Erythroblast (primary cell): ENCODE measurements around the gene FYTTD1.
"Not testable (repeated sequence)": the region's sequence is repeated elsewhere in the genome, so short reads cannot be mapped to it uniquely, and the experiment has no call there.

Experiments used
- GATA1 ChIP-seq: IDR thresholded peaks from 2 replicates; pipeline ENCODE4 v1.6.1; 2011; ENCODE audit warnings: low read depth, mild to moderate bottlenecking, control low read depth, low read length, moderate library complexity
- POLR2A ChIP-seq: IDR thresholded peaks from 2 replicates; pipeline ENCODE4 v1.6.1; 2011; ENCODE audit warnings: mild to moderate bottlenecking, low read length

DNA sequence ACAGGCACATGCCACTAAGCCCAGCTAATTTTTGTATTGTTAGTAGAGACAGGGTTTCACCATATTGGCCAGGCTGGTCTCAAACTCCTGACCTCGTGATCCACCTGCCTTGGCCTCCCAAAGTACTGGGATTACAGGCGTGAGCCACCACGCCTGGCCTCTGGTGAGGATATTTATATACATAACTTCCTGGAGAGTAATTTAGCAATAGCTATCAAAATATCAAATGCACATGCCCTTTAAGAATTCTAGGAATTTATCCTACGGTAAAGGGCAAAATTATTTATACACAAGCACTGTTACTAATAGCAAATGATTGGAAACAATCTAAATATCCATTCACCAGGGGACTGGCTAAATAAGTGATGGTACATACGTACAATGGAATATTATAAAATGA is 38.7 kb upstream of the FYTTD1 start:
- not testable (repeated sequence) for TF ChIP-seq POLR2A, GATA1
